ENCODE results near the gene SRBD1.

The SRBD1 gene

DNA sequence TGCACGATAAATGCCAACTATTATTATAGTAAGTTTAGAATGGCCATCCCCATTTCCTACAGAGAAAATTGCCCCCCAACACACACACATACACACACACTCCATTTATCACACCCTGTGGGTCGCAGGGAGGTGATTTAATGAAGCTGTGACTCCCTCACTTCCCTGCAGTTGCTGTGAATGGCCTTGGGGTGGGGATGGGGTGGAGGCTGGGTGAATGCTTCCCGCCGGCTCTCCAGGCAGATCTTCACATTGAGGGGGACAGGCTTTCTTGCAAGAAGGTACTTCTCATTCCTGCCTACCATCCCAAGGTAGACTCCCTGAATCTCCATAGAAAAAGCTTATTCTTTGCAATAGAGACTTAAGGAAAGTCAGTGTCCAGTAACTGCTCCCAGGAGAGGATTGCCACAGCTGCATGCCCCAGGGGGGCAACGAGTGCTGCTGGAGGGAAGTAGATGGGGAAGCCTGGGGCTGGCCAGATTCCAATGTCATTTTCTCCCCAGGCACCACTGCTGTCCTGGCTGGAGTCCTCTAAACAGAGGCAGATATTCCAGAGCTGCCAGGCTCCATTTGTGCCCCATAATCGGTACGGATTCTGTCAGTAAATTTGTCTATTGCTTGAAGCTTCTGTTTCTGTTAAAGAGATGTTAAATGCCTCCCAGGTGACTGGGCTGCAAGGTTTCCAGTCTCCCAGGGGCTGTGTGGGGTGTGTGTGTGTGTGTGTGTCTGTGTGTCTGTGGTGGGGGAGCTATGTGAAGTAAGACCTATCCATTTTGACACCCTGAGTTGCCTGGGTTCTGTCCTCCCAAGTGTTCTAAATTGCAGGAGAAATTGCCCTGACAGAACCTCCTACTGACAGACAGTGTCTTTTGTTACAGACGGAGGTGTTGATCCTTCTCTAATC, 265.5 kb downstream of the SRBD1 start:
- DNase-seq, result no peak

DNA sequence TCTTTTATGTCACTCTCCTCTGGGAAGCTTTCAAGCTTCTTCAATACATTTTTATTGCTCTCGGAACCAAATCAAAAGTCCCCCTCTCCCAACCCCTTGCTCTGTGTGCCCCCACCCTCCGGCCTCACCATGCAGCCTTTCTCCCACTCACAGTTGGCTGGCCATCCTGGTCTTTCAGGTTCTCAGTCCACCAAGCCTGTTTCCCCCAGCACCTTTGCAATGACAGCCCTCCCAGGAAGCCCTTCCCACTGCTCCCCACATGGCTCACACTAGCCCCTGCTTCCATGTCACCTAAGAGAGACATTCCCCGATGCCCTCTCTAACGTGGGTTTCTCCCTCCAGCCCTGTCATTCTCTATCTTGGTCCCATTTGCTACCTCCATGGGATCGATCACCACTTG, 266.6 kb downstream of the SRBD1 start:
- DNase-seq, result no peak

GRCh38 chr2:45344071-45344470, 267.0 kb downstream of the SRBD1 start:
- no peak for DNase-seq

GRCh38 chr2:45343251-45344017, 267.6 kb downstream of the SRBD1 start:
- DNase-seq, result no peak

DNA sequence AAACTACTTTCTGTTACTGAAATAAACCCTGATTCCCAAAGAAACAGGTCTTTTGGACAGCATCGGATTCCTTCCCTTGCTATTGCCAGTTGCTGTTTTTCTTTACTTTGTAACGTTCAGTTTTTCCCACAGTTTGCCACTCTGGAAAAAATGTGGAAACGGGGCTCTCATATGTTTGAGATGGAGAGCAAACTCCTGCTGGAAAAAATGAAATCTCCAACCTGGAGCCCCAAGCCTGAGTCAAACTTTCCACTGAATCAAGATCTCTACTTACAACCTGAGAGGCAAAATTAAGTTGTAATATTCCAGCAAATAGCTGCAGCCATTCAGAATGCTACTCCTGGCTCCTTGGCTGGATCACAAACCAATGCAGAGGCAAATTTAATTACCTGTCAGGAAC, 270.7 kb downstream of the SRBD1 start:
- no peak for DNase-seq

- no peak for DNase-seq
Observed at GRCh38 chr2:45339253-45339652, 271.8 kb downstream of the SRBD1 start.

Data from activated CD4-positive, alpha-beta T cell treated with anti-CD3 and anti-CD28 coated beads, Interleukin-2, amount 50 U/mL, for 48 hours (primary cell).